Myocyte (in vitro differentiated cells): ENCODE data around the gene NDUFS2. TPM values are rescaled to one million over a fixed set of nuclear protein-coding genes. Genes with fewer than 3 reads are reported as not detected.
A peak's percentile ranks its signal among the peaks of the same experiment; 100 is the strongest.
"Not testable (repeated sequence)": the region's sequence is repeated elsewhere in the genome, so short reads cannot be mapped to it uniquely, and the experiment has no call there.

ENCODE experiments used
- DNase-seq: peaks from one replicate; pipeline ENCODE4 v3.0.0-alpha.2; 2012; ENCODE audit warnings: low read depth
- microRNA-seq: library from miRNA; unstranded; fragments of <30 nt; microRNA quantifications from one replicate; pipeline ENCODE4, GENCODE V29; 2016
- total RNA-seq: library from RNA; depleted of rRNA; stranded (reverse); fragments of >200 nt; gene quantifications from 2 replicates; pipeline ENCODE4 v1.2.3, GENCODE V29; 2014

Gene NDUFS2
- total RNA-seq, 1 donor from 2014 or later: 162 TPM

DNA sequence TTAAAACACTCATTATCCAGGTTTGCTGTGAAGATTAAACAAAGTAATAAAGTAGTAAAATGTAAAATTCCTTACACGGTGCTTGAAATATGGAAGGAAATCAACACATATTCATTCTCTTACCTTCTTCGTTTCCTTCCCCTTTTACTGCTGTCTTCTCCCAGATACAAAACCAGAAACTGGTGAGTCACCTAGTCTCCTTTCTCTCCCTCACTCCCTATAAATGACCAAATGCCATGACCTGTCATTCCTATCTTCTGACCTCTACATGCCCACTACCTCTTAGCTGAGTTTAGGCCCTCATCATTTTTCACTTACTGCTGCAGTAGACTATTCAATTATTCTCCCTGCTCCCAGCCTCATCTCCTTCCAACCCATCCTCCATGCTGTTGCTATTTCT lies 40.1 kb downstream of the NDUFS2 start:
- DNase-seq: no peak

- DNase-seq: no peak
These were observed 42.7 kb downstream of the NDUFS2 start for GRCh38 chr1:161244888-161245287.

DNA sequence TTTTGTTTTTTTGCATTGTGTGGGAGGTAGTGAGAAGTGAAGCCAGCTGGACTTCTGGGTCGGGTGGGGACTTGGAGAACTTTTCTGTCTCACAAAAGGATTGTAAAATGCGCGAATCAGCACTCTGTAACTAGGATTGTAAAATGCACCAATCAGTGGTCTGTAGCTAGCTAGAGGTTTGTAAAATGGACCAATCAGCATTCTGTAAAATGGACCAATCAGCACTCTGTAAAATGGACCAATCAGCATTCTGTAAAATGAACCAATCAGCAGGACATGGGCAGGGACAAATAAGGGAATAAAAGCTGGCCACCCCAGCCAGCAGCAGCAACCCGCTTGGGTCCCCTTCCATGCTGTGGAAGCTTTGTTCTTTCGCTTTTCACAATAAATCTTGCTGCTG lies 47.9 kb downstream of the NDUFS2 start:
- not testable (repeated sequence) for DNase-seq

DNA sequence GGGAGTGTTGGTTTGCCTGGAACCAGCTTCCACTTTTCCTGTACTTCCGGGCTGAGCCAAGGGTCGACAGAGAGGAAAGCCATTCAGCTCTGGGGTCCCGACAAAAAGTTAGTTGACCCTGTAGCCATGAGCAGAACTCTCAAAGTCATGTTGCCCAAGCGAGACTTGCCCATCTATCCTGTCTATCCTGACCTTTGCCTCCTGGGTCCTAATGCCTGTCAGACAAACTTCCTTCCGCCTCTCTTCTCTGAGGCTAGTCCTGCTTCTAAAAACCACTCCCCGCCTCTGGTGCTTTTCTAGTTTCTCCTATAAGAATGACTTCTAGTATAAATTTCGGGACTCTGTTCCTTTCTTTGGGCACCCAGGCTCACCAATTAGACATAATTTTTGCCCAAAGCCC lies 48.7 kb downstream of the NDUFS2 start:
- no peak for DNase-seq

DNA sequence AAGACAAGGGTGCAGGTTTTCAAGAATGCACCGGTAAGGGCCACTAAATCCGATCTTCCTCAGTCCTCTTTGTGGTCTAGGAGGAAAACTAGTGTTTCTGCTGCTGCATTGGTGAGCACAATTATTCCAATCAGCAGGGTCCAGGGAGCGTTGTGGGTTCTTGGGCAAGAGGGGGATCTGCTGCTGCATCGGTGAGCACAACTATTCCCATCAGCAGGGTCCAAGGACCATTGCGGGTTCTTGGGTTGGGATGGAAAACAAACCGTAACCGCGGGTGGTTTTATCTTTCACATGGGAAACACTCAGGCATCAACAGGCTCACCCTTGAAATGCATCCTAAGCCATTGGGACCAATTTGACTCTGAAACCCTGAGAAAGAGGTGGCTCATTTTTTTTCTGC lies 49.4 kb downstream of the NDUFS2 start:
- no peak for DNase-seq

DNA sequence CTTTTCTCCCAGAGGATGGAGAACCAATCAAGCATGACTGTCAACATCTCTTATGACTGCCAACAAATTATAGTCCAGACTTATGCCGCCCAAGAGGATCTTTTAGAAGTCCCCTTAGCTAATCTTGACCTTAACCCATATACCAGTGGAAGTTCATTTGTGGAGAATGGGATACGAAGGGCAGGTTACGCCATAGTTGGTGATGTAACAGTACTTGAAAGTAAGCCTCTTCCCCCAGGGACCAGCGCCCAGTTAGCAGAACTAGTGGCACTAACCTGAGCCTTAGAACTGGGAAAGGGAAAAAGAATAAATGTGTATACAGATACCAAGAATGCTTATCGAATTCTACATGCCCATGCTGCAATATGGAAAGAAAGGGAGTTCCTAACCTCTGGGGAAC lies 53.1 kb downstream of the NDUFS2 start:
- DNase-seq: not testable (repeated sequence)

DNA sequence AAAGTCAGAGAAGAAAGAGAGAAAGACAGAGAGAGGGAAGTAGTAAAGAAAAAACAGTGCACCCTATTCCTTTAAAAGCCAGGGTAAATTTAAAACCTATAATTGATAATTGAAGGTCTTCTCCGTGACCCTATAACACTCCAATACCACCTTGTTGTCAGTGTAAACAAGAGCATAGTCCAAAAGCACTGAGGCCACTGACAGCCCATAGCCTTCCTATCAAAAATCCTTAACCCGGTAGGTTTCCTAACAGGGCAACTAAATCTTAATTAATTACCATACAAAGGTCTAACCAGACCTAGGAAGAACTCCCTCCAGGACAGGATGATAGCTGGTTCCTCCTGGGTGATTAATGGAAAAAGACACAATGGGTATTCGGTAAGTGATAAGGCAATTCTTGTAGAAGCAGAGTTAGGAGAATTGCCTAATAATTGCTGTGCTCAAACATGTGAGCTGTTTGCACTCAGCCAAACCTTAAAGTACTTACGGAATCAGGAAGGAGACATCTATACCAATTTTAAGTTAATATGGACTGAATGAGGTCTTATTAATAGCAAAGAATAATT lies 53.9 kb downstream of the NDUFS2 start:
- DNase-seq: not testable (repeated sequence)

GRCh38 chr1:161257109-161257508 lies 54.9 kb downstream of the NDUFS2 start:
- DNase-seq: not testable (repeated sequence)

DNA sequence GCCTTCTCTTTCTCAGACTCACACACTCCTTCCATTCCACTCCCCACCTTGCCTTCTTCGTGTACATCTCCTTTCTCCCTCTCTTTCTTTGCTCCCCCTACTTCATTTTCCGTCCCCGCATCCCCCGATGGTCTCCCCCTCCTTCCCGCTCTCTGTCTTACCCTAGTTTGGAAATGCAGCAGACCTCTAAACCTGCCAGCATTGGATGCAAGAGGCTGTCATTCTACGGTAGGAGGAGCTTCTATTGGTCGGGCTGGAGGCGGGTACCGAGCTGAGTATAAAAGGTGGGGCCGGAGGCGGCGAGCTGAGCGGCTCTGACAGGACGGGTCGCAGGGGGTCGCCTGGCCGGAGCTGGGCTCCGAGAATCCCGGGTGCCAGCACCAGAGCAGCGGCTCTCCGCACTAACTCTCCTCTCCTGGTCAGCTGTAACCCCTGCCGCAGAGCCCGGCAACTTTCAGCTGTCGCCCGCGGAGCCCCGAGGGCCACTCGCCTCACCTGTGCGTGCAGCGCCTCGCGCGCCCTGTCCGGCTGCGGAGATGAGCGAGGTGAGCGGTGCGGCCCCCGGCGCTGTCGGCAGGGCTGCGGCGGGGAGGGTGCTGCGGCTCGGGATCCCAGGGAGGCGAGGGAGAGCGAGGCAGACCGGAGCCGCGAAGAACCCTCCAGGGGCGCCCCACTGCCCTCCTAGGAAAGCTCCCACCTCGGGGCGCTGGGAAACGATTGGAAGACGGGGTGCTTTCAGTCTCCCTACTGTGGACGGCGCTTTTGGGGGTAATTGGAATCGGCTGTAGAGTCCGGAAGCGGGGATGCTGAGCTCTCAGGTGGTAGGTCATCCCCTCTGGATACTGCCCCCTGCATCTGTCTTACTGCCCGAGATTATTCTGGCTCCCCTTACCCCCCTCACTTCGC lies 56.5 kb downstream of the NDUFS2 start, which contains the start of gene PCP4L1:
PCP4L1 (plus strand) TSS at position 307 of the 906 bp plus-strand sequence; CDS start at position 537, 230 bp downstream.
- peak; percentile 46 for DNase-seq

GRCh38 chr1:161259345-161259702 lies 57.2 kb downstream of the NDUFS2 start:
- no peak for DNase-seq

DNA sequence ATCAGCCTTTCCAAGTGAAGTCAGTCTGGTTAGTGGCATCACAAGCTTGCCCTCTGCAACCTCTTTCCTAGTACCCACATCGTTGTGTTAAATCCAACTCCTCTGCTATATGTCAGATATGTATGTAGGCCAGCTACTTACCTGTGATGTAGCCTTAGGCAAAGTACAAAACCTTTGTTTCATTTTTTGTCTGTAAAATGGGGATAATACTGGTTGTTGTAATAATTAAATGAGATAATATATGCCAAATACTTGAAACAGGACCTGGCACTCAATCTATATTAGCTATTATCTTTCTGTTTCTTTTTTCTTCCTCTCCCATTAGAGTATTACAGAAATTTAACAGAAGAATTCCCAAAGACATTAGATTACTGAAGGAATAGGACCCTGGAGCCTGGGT lies 57.6 kb downstream of the NDUFS2 start:
- DNase-seq: no peak

DNA sequence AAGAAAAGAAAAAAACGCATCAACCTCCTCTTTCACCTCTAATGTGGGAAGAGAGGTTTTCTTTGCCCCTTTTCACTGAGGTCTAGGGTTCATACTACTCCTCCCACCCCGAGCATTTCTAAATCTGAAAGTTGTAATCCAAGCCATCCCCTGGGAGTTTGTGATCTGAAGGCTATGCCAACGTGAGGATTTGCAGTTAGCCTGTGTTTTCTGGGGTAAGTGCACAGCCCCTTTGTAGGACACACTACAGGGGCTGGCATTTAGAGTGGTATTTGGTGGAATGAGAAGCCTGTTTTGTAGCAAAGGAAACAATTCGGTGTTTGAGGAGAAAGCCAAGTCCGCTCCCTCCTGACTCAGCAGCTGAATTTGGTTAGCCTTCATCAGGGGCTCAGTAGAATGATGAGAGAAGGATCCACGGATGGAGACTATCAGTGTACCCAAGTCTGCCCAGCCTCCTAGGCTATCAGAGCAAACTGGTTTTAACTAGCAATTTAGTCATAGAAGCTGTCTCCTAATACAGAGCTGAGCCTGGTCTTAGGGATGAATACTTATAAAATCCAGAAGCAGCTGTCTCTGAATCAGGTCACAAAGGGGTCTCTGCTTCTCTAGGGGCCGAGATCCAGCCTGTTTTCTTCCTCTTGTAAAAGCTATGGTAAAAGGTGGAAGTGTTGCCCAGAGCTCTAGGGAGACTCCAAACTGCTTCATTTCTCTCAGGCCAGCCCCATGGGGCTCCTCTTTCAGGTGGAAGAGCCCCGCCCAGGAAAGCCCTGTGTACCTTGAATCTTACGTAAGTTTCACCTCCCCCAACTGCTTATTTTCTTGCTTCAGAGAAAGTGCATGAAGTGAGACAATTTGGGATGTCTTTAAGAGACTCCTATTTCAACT lies 58.5 kb downstream of the NDUFS2 start:
- peak; percentile 44 for DNase-seq

DNA sequence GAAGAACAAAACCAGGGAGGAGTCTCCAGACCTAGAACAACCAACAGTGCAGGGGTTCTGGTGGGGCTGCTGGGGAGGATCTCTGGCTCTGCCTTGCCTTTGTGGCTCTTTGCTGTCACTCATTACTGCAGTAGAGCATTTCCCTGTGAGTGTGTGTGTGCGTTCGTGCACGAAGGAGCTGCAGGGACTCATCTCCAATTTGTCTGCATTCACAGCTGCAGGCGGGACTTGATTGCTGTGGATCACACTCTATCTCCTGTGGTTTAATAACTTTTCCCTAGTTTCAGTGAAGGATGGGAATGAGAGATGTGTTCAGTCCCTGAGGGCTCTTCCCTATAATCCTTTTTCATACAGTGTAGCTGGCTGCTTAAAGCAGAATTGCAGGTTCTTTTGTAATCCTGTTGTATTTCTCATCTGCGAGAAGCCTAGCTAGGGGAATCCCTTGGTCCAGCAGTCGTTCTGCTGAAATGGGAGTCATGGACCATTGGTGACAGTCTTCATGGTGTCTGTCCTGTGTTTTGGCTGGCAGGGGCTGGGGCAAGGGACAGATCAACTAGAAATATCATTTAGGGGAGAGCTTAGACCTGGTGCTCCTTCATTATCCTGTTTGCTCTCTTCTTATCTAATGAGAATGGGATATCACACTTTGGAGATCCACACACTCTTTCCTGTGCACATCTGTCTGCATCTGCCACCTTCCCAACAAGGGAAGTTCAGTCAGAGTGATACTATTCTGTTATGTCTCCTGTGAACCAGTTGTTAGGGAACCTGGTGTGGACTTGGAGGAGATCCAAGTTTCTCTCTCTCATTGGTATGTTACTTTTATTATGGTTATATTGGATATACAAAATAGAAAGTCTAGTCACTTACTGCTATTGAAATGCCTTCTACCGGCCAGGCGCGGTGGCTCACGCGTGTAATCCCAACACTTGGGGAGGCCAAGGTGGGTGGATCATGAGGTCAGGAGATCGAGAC lies 59.4 kb downstream of the NDUFS2 start:
- no peak for DNase-seq

Small RNA genes lying within 50 kb of the gene (microRNA-seq; reads per million reads assigned to microRNA genes)
- gene MIR5187: not detected

Other genes starting within 250 kb of the NDUFS2 start
- gene ITLN2, start 247.6 kb upstream of the NDUFS2 start, total RNA-seq: not detected in 2 replicates
- 3.2 and 10.4 TPM in 2 replicates for gene F11R, start 181.2 kb upstream of the NDUFS2 start, total RNA-seq
- 51.7 and 73.4 TPM in 2 replicates for gene TSTD1, start 163.4 kb upstream of the NDUFS2 start, total RNA-seq
- 58.0 and 73.3 TPM in 2 replicates for gene USF1, start 156.4 kb upstream of the NDUFS2 start, total RNA-seq
- gene ARHGAP30, start 132.5 kb upstream of the NDUFS2 start, total RNA-seq: not detected in 2 replicates
- gene NECTIN4, start 112.8 kb upstream of the NDUFS2 start, total RNA-seq: 0.16 TPM in 1 of 2 replicates, not detected in the other
- 1.1 and 6.8 TPM in 2 replicates for gene KLHDC9, start 104.0 kb upstream of the NDUFS2 start, total RNA-seq
- 53.7 and 64.6 TPM in 2 replicates for gene PFDN2, start 84.3 kb upstream of the NDUFS2 start, total RNA-seq
- gene NIT1, start 84.3 kb upstream of the NDUFS2 start, total RNA-seq: 23.6 TPM in 2 replicates
- gene DEDD, start 69.7 kb upstream of the NDUFS2 start, total RNA-seq: 26.8 and 28.8 TPM in 2 replicates
- gene UFC1, start 48.4 kb upstream of the NDUFS2 start, total RNA-seq: 67.2 and 78.5 TPM in 2 replicates
- 11.1 and 11.5 TPM in 2 replicates for gene USP21, start 42.9 kb upstream of the NDUFS2 start, total RNA-seq
- 9.4 and 18.5 TPM in 2 replicates for gene PPOX, start 35.9 kb upstream of the NDUFS2 start, total RNA-seq
- 32.8 and 34.3 TPM in 2 replicates for gene B4GALT3, start 24.9 kb upstream of the NDUFS2 start, total RNA-seq
- gene ADAMTS4, start 3.3 kb upstream of the NDUFS2 start, total RNA-seq: 19.7 and 22.4 TPM in 2 replicates
- gene FCER1G, start 12.9 kb downstream of the NDUFS2 start, total RNA-seq: not detected in 2 replicates
- gene APOA2, start 21.3 kb downstream of the NDUFS2 start, total RNA-seq: not detected in 2 replicates
- 11.9 and 12.0 TPM in 2 replicates for gene TOMM40L, start 23.7 kb downstream of the NDUFS2 start, total RNA-seq
- gene NR1I3, start 35.8 kb downstream of the NDUFS2 start, total RNA-seq: not detected in 2 replicates
- not detected in 2 replicates for gene PCP4L1, start 56.4 kb downstream of the NDUFS2 start, total RNA-seq
- gene MPZ, start 107.6 kb downstream of the NDUFS2 start, total RNA-seq: 1.7 and 2.8 TPM in 2 replicates
- 17.8 and 40.5 TPM in 2 replicates for gene SDHC, start 112.0 kb downstream of the NDUFS2 start, total RNA-seq
- not detected in 2 replicates for gene CFAP126, start 165.5 kb downstream of the NDUFS2 start, total RNA-seq